ENCODE measurements around the gene GIPC2. TPM values are rescaled to one million over a fixed set of nuclear protein-coding genes. Genes with fewer than 3 reads are reported as not detected.

The GIPC2 gene
- total and polyA plus RNA-seq, 9 of the 15 experiments (the other 6 are each of a cell fraction or from before 2014, with no cell fraction given) = 0.01 to 0.05 (median 0.04) TPM; not detected in 3

GRCh38 chr1:78038491-78038939 lies 7.3 kb upstream of the GIPC2 start:
- ChIA-PET POLR2A (interaction anchor here (2.2 kb wide), 1 partner anchor 34 kb away, joined by 8 read pairs; the partner anchor contains the start of gene DNAJB4), CTCF (ENCODE audit: low intra/inter-chr PET ratio) (no interaction called here)
- Histone ChIP-seq H2AFZ (ENCODE audit: low read depth, low read length) (no peak overlapping the region), H3K4me1 (replicated peaks in 1 of 2; ENCODE audit: control insufficient read depth in 2 of 2, insufficient read depth in 2 of 2, low read length in 2 of 2) (peaks cover 0 to 7% of the 10 kb centered on the region in 2 experiments; a peak in 2 of 5 replicates), H4K20me1 (replicated peaks; ENCODE audit: control insufficient read depth, insufficient read depth, low read length) (no peaks in the 10 kb centered on the region), H3K9ac (ENCODE audit: insufficient read depth in 1 of 2, low read depth in 2 of 2, low read length in 2 of 2) (no peak overlapping the region), H3K27me3 (ENCODE audit: control insufficient read depth in 2 of 2, insufficient read depth in 2 of 2, low read length in 2 of 2) (no peaks in the 10 kb centered on the region), H3K36me3 (ENCODE audit: control insufficient read depth, insufficient read depth, low read length) (no peaks in the 10 kb centered on the region), H3K79me2 (ENCODE audit: control insufficient read depth, insufficient read depth, low read length) (no peaks in the 10 kb centered on the region), H3K27ac (ENCODE audit: extremely low read depth, low read depth, low read length) (no peak overlapping the region), H3K9me3 (replicated peaks; ENCODE audit: control insufficient read depth, insufficient read depth, low read depth, low read length) (no peaks in the 10 kb centered on the region), H3K4me2 (ENCODE audit: insufficient read depth, low read length) (no peak overlapping the region), H3K4me3 (no peak overlapping the region), H3K9me1 (ENCODE audit: control insufficient read depth, insufficient read depth, low read length) (no peaks in the 10 kb centered on the region)
- intact Hi-C loops (cut with micrococcal nuclease) = no loop called here
- ATAC-seq (no peak), DNase-seq (ENCODE audit: extremely low read depth in 1 of 4, low spot score in 3 of 4) (no peak), FAIRE-seq (no peak)
- in situ Hi-C loops (cut with MboI) = no loop called here
- no TSS peak for BruUV-seq (replicated peaks)
- TF ChIP-seq ZNF561 (CRISPR knock-in tag; conservative IDR thresholded peaks at IDR 0.05) (no peak), YBX1 (IDR thresholded peaks at IDR 0.05) (no peak), PHTF2 (CRISPR knock-in tag; IDR thresholded peaks at IDR 0.05) (no peak), C11orf30 (IDR thresholded peaks at IDR 0.05; ENCODE audit: low read depth) (no peak), ZNF592 (IDR thresholded peaks at IDR 0.05) (no peak), RBM15 (IDR thresholded peaks at IDR 0.05; ENCODE audit: insufficient read depth, low read length) (no peak), PRMT5 (CRISPR knock-in tag; IDR thresholded peaks at IDR 0.05) (no peak), ZFX (CRISPR knock-in tag; IDR thresholded peaks at IDR 0.05) (no peak), MLLT1 (IDR thresholded peaks at IDR 0.05) (no peak)

Data from K562 (cell line).